SIG-M5 (cell line): Measurements from ENCODE around the gene HAUS3.

Source experiments
- DNase-seq: peaks from one replicate; lab custom pipeline; 2025; lab: John Stamatoyannopoulos, UW

HAUS3 gene

DNA sequence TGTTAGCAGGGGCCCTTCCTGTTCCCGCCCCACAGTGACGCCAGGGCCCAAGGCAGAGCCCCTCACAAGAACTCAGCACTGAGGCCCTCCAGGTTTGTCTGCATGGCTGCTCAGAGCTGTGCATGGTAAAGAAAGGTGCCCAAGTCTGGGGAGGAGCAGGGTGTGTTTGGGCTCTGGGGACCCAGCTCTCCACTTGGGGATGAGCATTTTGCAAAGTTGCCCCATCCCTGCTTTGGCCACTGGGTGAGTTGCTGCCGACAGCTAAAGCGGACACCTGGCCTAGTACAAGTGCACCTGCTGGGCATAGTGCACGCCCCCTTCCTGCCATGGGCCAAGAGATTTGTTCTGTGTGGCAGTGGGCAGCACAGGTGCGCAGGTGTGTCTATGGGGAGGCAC lies 22.0 kb upstream of the HAUS3 start:
- DNase-seq, result no peak

DNA sequence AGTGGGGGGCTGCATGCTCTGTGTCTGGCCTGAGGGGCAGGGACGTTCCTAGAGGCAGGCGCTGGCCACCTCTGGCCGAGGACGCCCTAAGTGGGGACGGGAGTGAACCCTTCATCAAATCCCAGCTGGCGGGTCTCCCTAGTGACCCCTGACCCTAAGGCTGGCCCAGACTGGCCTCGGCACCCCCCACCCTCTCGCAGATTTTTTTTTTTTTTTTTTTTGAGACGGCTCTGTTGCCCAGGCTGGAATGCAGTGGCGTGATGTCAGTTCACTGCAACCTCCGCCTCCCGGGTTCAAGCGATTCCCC lies 21.0 kb upstream of the HAUS3 start:
- DNase-seq, result no peak

DNA sequence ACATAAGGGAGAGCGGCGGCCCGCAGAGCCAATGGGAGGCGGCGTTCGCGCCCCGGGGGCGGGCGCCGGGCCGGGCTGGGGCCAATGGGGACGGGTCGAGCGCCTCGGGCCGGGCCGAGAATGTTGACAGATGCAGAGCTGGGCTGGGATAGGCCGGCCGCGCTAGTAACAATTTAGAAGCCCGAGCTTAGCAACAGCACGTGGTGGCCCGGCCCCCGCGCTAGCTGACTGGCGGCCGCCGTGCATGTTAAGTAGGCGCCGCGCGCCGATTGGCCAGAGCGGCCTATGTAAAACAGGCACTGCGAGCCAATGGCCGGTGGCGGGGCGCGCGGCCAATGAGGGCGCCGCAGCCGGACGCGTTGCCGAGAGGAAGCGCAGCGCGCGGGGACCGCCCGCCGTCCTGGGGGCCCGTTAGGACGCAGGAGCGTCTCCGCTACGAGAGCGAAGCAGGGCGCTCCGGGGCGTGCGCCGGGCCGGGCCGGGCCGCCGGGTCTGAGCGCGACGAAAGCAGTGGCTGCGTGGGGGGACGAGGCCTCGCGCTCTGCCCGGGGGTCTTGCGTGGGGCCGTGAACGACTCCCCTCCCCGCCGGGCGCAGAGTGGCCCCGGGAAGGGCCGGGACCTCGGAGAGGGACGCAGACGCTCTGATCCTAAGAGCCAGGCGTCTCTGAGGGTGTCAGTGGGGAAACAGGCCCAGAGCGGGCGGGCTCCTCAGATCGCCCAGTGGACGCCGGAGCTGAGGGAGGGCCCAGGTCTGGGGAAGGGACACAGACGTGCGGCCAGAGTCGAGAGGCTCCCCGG lies 20.4 kb upstream of the HAUS3 start:
- DNase-seq, result peak; percentile 86

DNA sequence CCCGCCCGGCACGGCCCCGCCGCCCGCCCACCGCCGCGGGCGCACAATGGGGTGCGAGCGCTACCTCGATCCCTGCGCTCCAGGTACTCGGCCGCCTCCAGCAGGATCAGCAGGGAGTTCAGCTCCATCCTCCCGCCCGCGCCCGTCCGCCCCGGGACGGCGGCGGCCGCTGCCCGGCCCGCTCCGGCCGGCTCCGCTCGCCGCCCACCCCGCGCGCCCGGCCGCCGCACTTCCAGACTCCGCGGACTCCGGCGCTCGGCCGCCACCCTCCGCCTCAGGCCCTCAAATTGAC lies 19.9 kb upstream of the HAUS3 start, which contains the start of gene MXD4:
MXD4 (minus strand) TSS at position 257 of the 292 bp plus-strand sequence; CDS start at position 128, 129 bp downstream.
- DNase-seq, result no peak

DNA sequence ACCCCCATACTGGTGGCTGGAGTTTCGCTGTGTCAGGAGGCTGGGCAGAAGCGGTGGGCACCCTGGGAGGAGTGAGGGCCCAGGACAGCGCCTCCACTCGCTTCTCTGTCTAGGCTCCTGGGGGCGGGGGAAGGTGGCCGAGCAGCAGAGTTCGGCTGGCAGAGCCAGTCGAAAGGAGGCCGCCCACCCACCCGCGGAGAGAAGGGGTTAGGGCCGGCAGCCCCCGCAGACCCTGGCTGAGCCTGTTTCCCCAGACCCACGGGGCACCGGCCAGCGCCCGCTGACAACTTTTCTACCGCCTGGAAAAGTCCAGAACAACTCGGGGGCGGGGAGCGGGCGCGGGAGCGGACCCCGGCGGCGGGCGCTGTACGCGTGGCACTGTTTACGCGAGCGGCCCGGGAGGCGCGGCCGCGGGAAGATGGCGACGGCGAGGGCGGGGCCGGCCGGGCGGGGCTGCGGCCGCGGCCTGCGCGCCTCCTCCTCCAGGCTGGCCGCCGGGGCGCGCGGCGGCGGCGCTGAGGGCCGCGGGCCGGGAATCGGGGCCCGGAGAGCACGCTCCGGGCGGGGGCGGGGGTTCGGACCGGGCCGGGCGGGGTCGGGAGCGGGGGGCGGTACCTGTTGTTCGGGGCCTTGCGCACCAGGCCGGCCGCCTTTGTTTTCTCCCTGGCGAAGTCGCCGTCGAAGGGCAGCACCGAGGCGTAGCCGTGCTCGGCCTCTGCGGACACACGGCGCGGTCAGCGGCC lies 19.4 kb upstream of the HAUS3 start:
- DNase-seq, result no peak

DNA sequence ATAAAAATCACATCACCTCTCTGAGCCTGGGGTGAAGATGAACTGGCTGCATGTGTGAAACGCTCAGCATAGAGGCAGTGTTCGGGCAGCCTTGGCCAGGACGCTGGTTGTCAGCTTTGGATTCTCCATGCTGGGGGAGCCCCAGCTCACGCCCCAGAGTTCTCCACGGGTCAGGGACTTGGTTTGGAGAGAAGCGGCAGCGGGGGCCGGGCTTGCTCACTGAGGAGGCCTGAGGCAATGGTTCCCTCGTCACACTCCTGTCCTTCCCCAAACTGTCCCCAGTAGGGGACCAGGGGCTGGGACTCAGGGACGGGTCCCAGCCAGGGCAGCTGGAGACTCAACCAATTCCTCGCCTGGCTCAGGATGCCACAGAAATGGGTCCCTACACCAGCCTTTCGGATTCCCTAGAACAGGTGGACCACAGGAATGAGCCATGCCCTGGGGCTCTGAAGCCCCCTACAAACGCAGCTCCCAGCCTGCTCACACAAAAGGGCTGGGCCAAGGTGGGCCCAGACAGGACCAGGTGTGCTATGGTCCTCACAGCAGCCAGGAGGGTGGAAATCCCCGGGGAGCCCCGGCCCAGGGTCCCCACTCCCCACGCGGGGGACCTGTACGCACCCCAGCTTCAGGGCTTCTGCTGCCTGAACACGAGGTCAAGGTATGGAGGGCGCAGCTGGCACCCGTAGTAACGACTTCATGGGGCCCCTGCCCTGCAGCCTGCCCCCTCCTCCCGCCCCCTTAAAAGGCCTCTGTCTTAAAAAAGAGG lies 18.6 kb upstream of the HAUS3 start:
- no peak for DNase-seq

- DNase-seq, result no peak
These were observed 17.8 kb upstream of the HAUS3 start for GRCh38 chr4:2259541-2260343.

- no peak for DNase-seq
These were observed 17.2 kb upstream of the HAUS3 start for GRCh38 chr4:2259036-2259540.

- DNase-seq, result no peak
These were observed 16.4 kb upstream of the HAUS3 start for GRCh38 chr4:2258091-2259035.

GRCh38 chr4:2257361-2258081 lies 15.6 kb upstream of the HAUS3 start:
- DNase-seq, result no peak

DNA sequence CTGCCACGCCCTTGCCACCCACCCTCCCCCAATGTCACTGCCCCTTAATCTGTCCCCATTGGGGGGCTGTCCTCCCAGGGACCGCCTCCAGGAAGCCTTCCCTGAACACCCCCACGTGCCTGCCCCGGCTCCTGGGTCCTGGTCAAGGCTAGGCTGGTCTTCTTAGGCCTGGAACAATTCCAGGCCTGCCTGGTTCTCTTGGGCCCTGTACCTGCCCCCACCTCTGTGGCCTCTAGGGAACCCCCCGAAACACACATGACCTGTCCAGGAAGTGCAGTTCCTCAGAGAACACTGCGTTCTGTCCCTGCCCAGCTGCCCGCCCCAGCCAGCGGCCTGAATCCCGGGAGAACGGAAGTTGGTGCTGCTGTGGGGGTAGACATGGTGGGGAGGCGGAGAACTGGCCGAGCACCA lies 14.9 kb upstream of the HAUS3 start:
- DNase-seq, result no peak

DNA sequence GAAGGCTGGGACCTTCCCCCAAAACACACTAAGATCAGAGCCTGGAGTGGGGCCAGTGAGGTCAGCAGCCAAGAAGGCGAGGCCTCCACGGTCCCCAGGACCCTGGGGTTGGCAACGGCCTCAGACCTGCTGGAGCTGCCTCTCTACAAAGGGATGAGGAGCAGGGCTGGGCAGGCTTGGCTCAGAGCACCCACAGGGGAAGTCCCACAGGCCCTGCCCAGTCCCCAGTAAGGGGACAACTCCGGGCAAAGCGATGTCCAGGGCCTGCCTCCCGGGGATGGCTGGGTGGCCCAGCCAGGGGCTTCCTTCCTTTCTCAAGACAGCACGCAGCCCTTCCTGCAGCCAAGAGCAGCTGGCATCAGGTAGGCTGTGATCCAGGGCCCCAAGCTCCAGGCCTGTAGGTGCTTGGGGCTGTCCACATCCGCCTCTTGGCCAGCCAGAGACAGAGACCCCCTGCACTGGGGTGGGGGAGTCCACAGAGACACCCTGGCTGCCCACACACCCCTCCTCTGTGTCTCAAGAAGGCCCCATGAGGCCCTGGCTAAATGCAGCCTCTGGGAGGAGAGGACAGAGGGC lies 14.3 kb upstream of the HAUS3 start:
- DNase-seq, result no peak

GRCh38 chr4:2255501-2256155 lies 13.7 kb upstream of the HAUS3 start:
- no peak for DNase-seq

GRCh38 chr4:2254665-2255500 lies 13.0 kb upstream of the HAUS3 start:
- DNase-seq, result no peak

- DNase-seq, result no peak
These were observed 11.5 kb upstream of the HAUS3 start for GRCh38 chr4:2253160-2254084.

- DNase-seq, result no peak
These were observed 10.7 kb upstream of the HAUS3 start for GRCh38 chr4:2252530-2253091.
